Inflammatory macrophage (primary cell): ENCODE measurements around the gene GRM3.

Source experiments
- DNase-seq, 2 donors: peaks; one replicate each; pipeline ENCODE4 v3.0.0-alpha.2; 2020 to 2022

GRM3 gene

GRCh38 chr7:86706406-86706805, 62.7 kb downstream of the GRM3 start:
- DNase-seq = no peak

- no peak for DNase-seq
Observed at GRCh38 chr7:86708031-86708680, 64.4 kb downstream of the GRM3 start.

- DNase-seq = no peak
Observed at GRCh38 chr7:86720306-86720705, 76.6 kb downstream of the GRM3 start.

GRCh38 chr7:86733783-86734182, 90.1 kb downstream of the GRM3 start:
- DNase-seq = no peak

- DNase-seq = no peak
Observed at GRCh38 chr7:86745013-86745745, 101.5 kb downstream of the GRM3 start.

GRCh38 chr7:86747698-86748097, 104.0 kb downstream of the GRM3 start:
- DNase-seq = no peak

GRCh38 chr7:86748201-86748600, 104.5 kb downstream of the GRM3 start:
- DNase-seq = no peak

GRCh38 chr7:86748843-86749719, 105.4 kb downstream of the GRM3 start:
- DNase-seq = no peak

- DNase-seq = no peak
Observed at GRCh38 chr7:86749741-86750665, 106.3 kb downstream of the GRM3 start.

- DNase-seq = no peak
Observed at GRCh38 chr7:86760236-86760635, 116.5 kb downstream of the GRM3 start.

GRCh38 chr7:86762129-86762528, 118.4 kb downstream of the GRM3 start:
- DNase-seq = no peak

- DNase-seq = no peak
Observed at GRCh38 chr7:86765931-86766330, 122.2 kb downstream of the GRM3 start.

GRCh38 chr7:86768394-86768793, 124.7 kb downstream of the GRM3 start:
- no peak for DNase-seq

GRCh38 chr7:86768967-86769760, 125.5 kb downstream of the GRM3 start:
- DNase-seq = peak; percentile 6 to 9

- DNase-seq = no peak
Observed at GRCh38 chr7:86773309-86773708, 129.6 kb downstream of the GRM3 start.

- no peak for DNase-seq
Observed at GRCh38 chr7:86775203-86775602, 131.5 kb downstream of the GRM3 start.

GRCh38 chr7:86776136-86776535, 132.4 kb downstream of the GRM3 start:
- DNase-seq = no peak

- DNase-seq = no peak
Observed at GRCh38 chr7:86778271-86778670, 134.6 kb downstream of the GRM3 start.

- no peak for DNase-seq
Observed at GRCh38 chr7:86784765-86785164, 141.1 kb downstream of the GRM3 start.

- peak in 1 of 2 donors; percentile 6 for DNase-seq
Observed at GRCh38 chr7:86785641-86786040, 141.9 kb downstream of the GRM3 start.

- DNase-seq = no peak
Observed at GRCh38 chr7:86786376-86786775, 142.7 kb downstream of the GRM3 start.
